Loucy (cell line): ENCODE measurements around the gene RASGRP2.
A peak's percentile ranks its signal among the peaks of the same experiment; 100 is the strongest.

Experiments
- H2AFZ ChIP-seq: fragments of 200-600 bp; sonication (generic); 2 replicates; pipeline ENCODE4 v1.6.0; 2016; ENCODE audit warnings: antibody characterized with exemption, mild to moderate bottlenecking, low read length, moderate library complexity
- H3F3A ChIP-seq: fragments of 200-600 bp; 2 replicates; pipeline ENCODE4 v1.6.0; 2016; ENCODE audit warnings: antibody characterized with exemption, low read depth, mild to moderate bottlenecking
- H3K27me3 ChIP-seq: fragments of 200-600 bp; sonication (generic); 2 replicates; pipeline ENCODE4 v1.6.1; 2014; ENCODE audit warnings: low read length, mild to moderate bottlenecking; ENCODE audit not compliant: insufficient read depth, poor library complexity, severe bottlenecking
- H3K36me3 ChIP-seq: fragments of 200-600 bp; sonication (generic); 2 replicates; pipeline ENCODE4 v1.6.1; 2016; ENCODE audit warnings: low read length; ENCODE audit not compliant: insufficient read depth
- H3K4me1 ChIP-seq: fragments of 200-600 bp; sonication (generic); 2 replicates; pipeline ENCODE4 v1.5.1; 2014; ENCODE audit warnings: low read length, mild to moderate bottlenecking; ENCODE audit not compliant: insufficient read depth, poor library complexity, severe bottlenecking
- H3K4me2 ChIP-seq: fragments of 200-600 bp; sonication (generic); 2 replicates; pipeline ENCODE4 v1.6.0; 2014; ENCODE audit warnings: antibody characterized with exemption, low read length, low read depth, mild to moderate bottlenecking; ENCODE audit not compliant: poor library complexity, severe bottlenecking
- H3K4me3 ChIP-seq: fragments of 200-600 bp; sonication (generic); 2 replicates; pipeline ENCODE4 v1.5.1; 2014; ENCODE audit warnings: low read length, mild to moderate bottlenecking, mixed read lengths; ENCODE audit not compliant: poor library complexity, severe bottlenecking
- H3K79me2 ChIP-seq: fragments of 200-600 bp; sonication (generic); 2 replicates; pipeline ENCODE4 v1.6.1; 2014; ENCODE audit warnings: low read length; ENCODE audit not compliant: insufficient read depth
- H3K9ac ChIP-seq: fragments of 200-600 bp; sonication (generic); 2 replicates; pipeline ENCODE4 v1.6.0; 2014; ENCODE audit warnings: mild to moderate bottlenecking, low read depth, low read length, moderate library complexity; ENCODE audit not compliant: poor library complexity, severe bottlenecking
- H3K9me2 ChIP-seq: fragments of 200-600 bp; sonication (generic); replicated peaks from 2 replicates; pipeline ENCODE4 v1.6.1; 2016; ENCODE audit warnings: low read depth, low read length, mixed read lengths
- H3K9me3 ChIP-seq: fragments of 200-600 bp; sonication (generic); 2 replicates; pipeline ENCODE4 v1.6.1; 2014; ENCODE audit warnings: mild to moderate bottlenecking, antibody characterized with exemption, low read length, low read depth; ENCODE audit not compliant: insufficient read depth
- H4K20me1 ChIP-seq: fragments of 200-600 bp; sonication (generic); 2 replicates; pipeline ENCODE4 v1.6.0; 2014; ENCODE audit warnings: antibody characterized with exemption, low read length, mild to moderate bottlenecking; ENCODE audit not compliant: insufficient read depth, poor library complexity, severe bottlenecking
- EZH2phosphoT487 ChIP-seq: fragments of 200-600 bp; IDR thresholded peaks from 2 replicates; pipeline ENCODE4 v1.6.1; 2018; ENCODE audit warnings: antibody characterized with exemption, mild to moderate bottlenecking, moderate library complexity, borderline replicate concordance
- TF ChIP-seq, protein P1 (sequence below): fragments of 200-600 bp; sonication (generic); conservative IDR thresholded peaks from 2 replicates; pipeline ENCODE4 v1.5.1; 2014; ENCODE audit warnings: mild to moderate bottlenecking, antibody characterized with exemption, low read length

The RASGRP2 gene

DNA sequence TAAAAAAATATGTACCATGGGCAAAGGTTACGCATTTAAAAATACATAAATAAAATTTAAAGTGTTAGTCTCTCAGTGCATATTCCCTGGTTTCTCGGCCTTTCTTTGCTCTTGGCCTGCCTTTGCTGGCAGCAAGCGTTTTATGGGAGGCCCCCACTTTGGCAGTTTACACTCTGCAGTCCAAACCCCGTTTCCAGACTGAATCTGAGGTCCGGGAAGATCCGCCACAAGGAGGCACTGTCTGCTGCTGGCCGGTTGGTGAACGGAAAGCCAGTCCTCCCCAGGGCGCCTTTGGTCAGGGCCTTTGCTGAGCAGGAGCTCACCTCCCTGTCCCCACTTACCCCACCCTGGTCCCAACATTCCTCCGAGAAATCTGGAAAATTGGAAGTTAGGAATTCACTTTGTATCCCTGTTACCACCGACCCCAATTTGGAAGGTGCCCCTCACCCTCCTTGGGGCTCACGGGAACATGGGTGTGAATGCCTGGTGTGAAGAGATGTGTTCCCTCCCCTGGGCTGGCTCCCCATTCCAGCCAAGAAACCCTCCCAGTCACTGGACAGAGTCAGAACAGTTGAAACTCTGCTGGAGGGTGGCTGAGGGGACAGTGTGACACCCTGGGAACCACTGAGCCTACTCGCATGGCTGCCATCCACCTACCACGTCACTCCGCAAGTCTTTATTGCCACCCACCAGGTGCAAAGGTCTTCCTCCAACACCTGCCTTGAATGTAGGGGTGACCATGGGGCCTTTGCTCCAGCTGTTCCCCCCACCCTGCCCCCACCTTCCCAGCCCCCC, 43.8 kb upstream of the RASGRP2 start:
- Histone ChIP-seq H3K4me1 (no peaks in the 10 kb centered on the region), H2AFZ (no peak overlapping the region), H3K79me2 (no peaks in the 10 kb centered on the region), H4K20me1 (no peaks in the 10 kb centered on the region), H3K9me2 (no peaks in the 10 kb centered on the region), H3F3A (no peaks in the 10 kb centered on the region), H3K4me2 (no peak overlapping the region), H3K27me3 (no peaks in the 10 kb centered on the region), H3K9ac (no peak overlapping the region), H3K36me3 (no peaks in the 10 kb centered on the region), H3K4me3 (no peak overlapping the region), H3K9me3 (no peaks in the 10 kb centered on the region)
- TF ChIP-seq, protein P1, sequence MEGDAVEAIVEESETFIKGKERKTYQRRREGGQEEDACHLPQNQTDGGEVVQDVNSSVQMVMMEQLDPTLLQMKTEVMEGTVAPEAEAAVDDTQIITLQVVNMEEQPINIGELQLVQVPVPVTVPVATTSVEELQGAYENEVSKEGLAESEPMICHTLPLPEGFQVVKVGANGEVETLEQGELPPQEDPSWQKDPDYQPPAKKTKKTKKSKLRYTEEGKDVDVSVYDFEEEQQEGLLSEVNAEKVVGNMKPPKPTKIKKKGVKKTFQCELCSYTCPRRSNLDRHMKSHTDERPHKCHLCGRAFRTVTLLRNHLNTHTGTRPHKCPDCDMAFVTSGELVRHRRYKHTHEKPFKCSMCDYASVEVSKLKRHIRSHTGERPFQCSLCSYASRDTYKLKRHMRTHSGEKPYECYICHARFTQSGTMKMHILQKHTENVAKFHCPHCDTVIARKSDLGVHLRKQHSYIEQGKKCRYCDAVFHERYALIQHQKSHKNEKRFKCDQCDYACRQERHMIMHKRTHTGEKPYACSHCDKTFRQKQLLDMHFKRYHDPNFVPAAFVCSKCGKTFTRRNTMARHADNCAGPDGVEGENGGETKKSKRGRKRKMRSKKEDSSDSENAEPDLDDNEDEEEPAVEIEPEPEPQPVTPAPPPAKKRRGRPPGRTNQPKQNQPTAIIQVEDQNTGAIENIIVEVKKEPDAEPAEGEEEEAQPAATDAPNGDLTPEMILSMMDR, result peak; percentile 85
- no peak for TF ChIP-seq EZH2phosphoT487

DNA sequence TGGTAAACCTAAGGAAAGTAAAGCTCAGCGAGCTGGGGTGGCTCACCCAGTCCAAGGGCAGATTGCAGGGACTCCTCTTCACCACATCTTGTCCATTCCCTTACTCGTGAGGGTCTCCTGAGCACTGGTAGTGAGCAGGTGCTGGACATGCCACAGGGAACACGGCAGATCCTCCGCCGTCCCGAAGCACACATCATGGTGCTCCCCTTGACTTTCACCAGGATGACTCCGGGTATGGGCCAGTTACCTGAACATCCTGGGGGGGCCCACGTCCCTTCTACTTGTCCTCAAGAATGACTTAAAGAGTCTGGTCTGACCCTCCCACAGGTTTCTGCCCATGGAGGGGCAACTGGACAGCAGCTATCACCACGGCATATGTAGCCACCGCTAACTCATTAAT, 42.4 kb upstream of the RASGRP2 start:
- TF ChIP-seq, protein P1, result no peak
- TF ChIP-seq EZH2phosphoT487, result no peak
- Histone ChIP-seq H3K27me3 (no peaks in the 10 kb centered on the region), H3F3A (no peaks in the 10 kb centered on the region), H3K4me3 (no peak overlapping the region), H3K79me2 (no peaks in the 10 kb centered on the region), H3K4me1 (no peaks in the 10 kb centered on the region), H3K36me3 (no peaks in the 10 kb centered on the region), H3K9me3 (no peaks in the 10 kb centered on the region), H2AFZ (no peak overlapping the region), H4K20me1 (no peaks in the 10 kb centered on the region), H3K9me2 (no peaks in the 10 kb centered on the region), H3K4me2 (no peak overlapping the region), H3K9ac (no peak overlapping the region)

DNA sequence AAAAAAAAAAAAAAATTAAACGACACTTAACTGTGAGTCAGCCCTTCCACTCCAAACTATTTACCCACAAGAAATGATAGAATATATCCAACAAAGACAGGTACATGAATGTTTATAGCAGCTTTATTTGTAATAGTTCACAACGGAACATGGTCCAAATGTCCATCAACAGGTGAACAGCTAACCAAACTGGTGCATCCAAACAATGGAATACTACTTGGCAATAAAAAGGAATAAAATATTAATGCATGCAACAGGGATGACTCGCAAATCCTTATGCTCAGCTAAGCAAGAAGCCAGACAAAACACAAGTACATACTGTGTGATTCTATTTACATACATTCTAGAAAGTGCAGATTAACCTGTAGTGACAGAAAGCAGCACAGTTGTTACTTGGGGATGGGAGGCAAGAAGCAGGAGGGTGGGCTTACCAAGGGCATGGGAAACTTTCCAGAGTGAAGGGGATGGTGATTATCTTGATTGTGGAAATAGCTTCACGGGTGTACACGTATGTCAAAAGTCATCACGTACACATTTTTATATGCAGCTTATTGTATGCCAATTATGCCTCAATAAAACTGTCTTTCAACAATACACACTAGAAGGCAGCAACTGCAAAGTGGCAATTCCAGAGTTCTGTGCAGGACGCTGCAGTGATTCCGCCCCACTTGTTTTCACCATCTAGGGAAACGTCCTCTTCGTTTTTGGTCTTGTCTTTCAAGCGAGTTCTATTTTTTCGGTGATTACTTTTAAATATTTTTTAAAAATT, 41.1 kb upstream of the RASGRP2 start:
- Histone ChIP-seq H3K9me3 (no peaks in the 10 kb centered on the region), H3F3A (no peaks in the 10 kb centered on the region), H3K79me2 (peaks cover 5% of the 10 kb centered on the region; the same call in 1 of the 2 replicates), H3K4me3 (no peak overlapping the region), H3K9me2 (no peaks in the 10 kb centered on the region), H3K27me3 (no peaks in the 10 kb centered on the region), H3K4me2 (no peak overlapping the region), H4K20me1 (no peaks in the 10 kb centered on the region), H3K9ac (no peak overlapping the region), H3K4me1 (peaks cover 2% of the 10 kb centered on the region), H3K36me3 (no peaks in the 10 kb centered on the region), H2AFZ (no peak overlapping the region)
- TF ChIP-seq, protein P1, result no peak
- TF ChIP-seq EZH2phosphoT487, result no peak
